Lung (tissue), 12 donors: ENCODE results near the gene EMSY. TPM values are rescaled to one million over a fixed set of nuclear protein-coding genes. Genes with fewer than 3 reads are reported as not detected.

Experiments used
- ATAC-seq: fragments of 200-7000 bp; cut with Tn5 transposase; one replicate; pipeline ENCODE4 v1.9.1; 2020; ENCODE audit warnings: moderate number of reproducible peaks; ENCODE audit not compliant: insufficient read depth, low FRiP score
- DNase-seq, 3 donors: peaks; one replicate each; pipeline ENCODE4 v3.0.0-alpha.2; 2013 to 2017
- H3K27ac ChIP-seq, 2 donors: one replicate each; pipeline ENCODE4 v1.5.1; 2013; ENCODE audit warnings: mild to moderate bottlenecking in 2 of 2, moderate library complexity in 2 of 2, control low read depth in 1 of 2, inconsistent platforms in 1 of 2, low read depth in 1 of 2, low read length in 1 of 2
- H3K27me3 ChIP-seq, 3 donors: one replicate each; pipeline ENCODE4 v1.5.1; 2013; ENCODE audit warnings: low read length in 2 of 3; ENCODE audit not compliant: control insufficient read depth in 3 of 3, insufficient read depth in 3 of 3
- H3K36me3 ChIP-seq, 4 donors: one replicate each; pipeline ENCODE4 v1.5.1; 2013; ENCODE audit warnings: low read length in 4 of 4, mild to moderate bottlenecking in 1 of 4, moderate library complexity in 1 of 4; ENCODE audit not compliant: control insufficient read depth in 4 of 4, insufficient read depth in 4 of 4
- H3K4me1 ChIP-seq, 5 donors: one replicate each; pipeline ENCODE4 v1.5.1; 2013; ENCODE audit warnings: low read length in 5 of 5, mild to moderate bottlenecking in 2 of 5, moderate library complexity in 1 of 5; ENCODE audit not compliant: control insufficient read depth in 5 of 5, insufficient read depth in 5 of 5
- H3K4me3 ChIP-seq: one replicate; pipeline ENCODE4 v1.5.1; 2013; ENCODE audit warnings: mild to moderate bottlenecking, control low read depth, moderate library complexity
- H3K9ac ChIP-seq, 2 donors: one replicate each; pipeline ENCODE4 v1.5.1; 2013; ENCODE audit warnings: low read length in 2 of 2, control low read depth in 1 of 2; ENCODE audit not compliant: insufficient read depth in 1 of 2
- H3K9me3 ChIP-seq, 4 donors: one replicate each; pipeline ENCODE4 v1.5.1; 2013; ENCODE audit warnings: low read length in 3 of 4, mild to moderate bottlenecking in 1 of 4, moderate library complexity in 1 of 4; ENCODE audit not compliant: control insufficient read depth in 4 of 4, insufficient read depth in 3 of 4
- CTCF ChIP-seq: IDR thresholded peaks from 2 replicates; pipeline ENCODE4 v1.5.1; 2012; ENCODE audit warnings: mild to moderate bottlenecking; ENCODE audit errors: control extremely low read depth, extremely low read depth
- WGBS, 2 donors: extraction: QIAGEN DNeasy Blood & Tissue Kit; methylation state at CpG; one replicate each; pipeline ENCODE4 v1.1.7; 2013; 5-methylcytosine and 5-hydroxymethylcytosine counted together
- polyA plus RNA-seq, 2 donors: library from polyadenylated mRNA; stranded (reverse); fragments of 200-250 nt; gene quantifications; one replicate each; pipeline ENCODE4 v1.2.1, GENCODE V29; 2013
- total RNA-seq, 2 donors: library from RNA; depleted of rRNA in 1 of 2; stranded (reverse); fragments of >200 nt in 1 of 2; gene quantifications; one replicate each; pipeline ENCODE4 v1.2.1, GENCODE V29; 2014 to 2021
- donor health status: control.
- donor health status: control.
- donor health status: Bipolar disorder and iron deficiency.
- donor health status: healthy.
- donor health status: DM: yes; HTN: yes; CAD: no.

Gene EMSY
- total and polyA plus RNA-seq, 4 donors = 5.0 to 59.3 (median 15.5) TPM

DNA sequence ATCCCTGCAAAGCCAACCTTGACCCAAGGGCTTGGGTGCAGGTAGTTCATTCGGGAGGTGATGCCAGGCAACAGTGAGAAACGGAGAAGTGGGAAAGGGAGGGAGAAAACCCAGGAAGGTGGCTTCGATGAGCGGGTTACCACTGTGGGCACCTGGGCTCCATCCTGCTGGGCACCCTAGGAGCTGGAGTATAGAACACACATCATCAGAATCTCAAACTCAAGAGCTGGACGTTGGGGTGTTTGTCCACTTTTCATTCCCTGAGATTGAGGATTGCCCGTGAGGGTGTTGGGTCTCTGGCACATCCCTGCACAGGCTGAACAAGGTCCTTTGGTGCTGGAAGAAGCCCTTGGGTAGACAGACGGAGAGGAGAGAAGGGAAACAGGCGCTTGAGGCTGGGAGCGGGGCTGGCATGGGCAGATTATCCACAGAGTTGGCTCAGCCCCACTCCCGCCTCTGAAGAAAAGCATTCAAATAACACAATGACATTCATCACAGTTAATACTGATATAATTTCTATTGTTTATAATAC, 155.4 kb downstream of the EMSY start:
- no peaks in the 10 kb centered on the region for H3K36me3 ChIP-seq
- H3K27ac ChIP-seq = no peak overlapping the region
- H3K4me3 ChIP-seq = no peak overlapping the region
- no peak for TF ChIP-seq CTCF
- no peaks in the 10 kb centered on the region for H3K9me3 ChIP-seq
- H3K27me3 ChIP-seq = no peaks in the 10 kb centered on the region
- WGBS, 2 donors = 88 to 89% methylated on average over 10 of the region's 10 CpGs
- DNase-seq (no peak), ATAC-seq (no peak)
- no peak overlapping the region for H3K9ac ChIP-seq
- H3K4me1 ChIP-seq = peaks cover 2 to 25% (median 6%) of the 10 kb centered on the region in 5 donors

- Histone ChIP-seq H3K4me3 (no peak overlapping the region), H3K36me3 (no peaks in the 10 kb centered on the region), H3K9ac (no peak overlapping the region), H3K9me3 (peaks cover 0 to under 1% (median 0%) of the 10 kb centered on the region in 4 donors), H3K27ac (no peak overlapping the region), H3K4me1 (peaks cover 4 to 25% (median 6%) of the 10 kb centered on the region in 5 donors), H3K27me3 (no peaks in the 10 kb centered on the region)
- DNase-seq (no peak), ATAC-seq (no peak)
- 90 to 92% methylated on average over 7 of the region's 7 CpGs for WGBS, 2 donors
- no peak for TF ChIP-seq CTCF
These were observed 156.5 kb downstream of the EMSY start for GRCh38 chr11:76601272-76601671.

DNA sequence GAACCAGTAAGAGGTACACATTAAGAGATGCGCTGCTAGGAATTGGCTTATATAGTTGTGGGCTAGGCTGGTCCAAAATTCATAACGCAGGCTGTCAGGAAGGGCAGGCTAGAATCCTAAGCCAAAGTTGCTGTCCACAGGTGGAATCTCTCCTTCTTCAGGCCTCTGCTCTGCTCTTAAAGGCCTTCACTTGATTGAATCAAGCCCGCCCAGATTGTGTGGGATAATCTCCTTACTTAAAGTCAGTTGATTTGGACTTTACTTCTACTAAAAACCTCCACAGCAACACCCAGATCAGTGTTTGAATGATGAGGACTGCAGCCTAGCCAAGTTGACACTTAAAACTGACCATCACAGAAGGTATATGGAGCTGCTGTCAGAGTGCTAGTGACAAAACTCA, 156.9 kb downstream of the EMSY start:
- peaks cover 4 to 25% (median 6%) of the 10 kb centered on the region in 5 donors for H3K4me1 ChIP-seq
- H3K9me3 ChIP-seq = peaks cover 0 to 3% (median 0%) of the 10 kb centered on the region in 4 donors
- DNase-seq = no peak
- 94 to 95% methylated on average over 3 of the region's 3 CpGs for WGBS, 2 donors
- H3K27ac ChIP-seq = peak overlapping the region in 1 of 2 donors; percentile 45
- no peaks in the 10 kb centered on the region for H3K27me3 ChIP-seq
- H3K9ac ChIP-seq = no peak overlapping the region
- TF ChIP-seq CTCF = no peak
- no peak for ATAC-seq
- no peak overlapping the region for H3K4me3 ChIP-seq
- no peaks in the 10 kb centered on the region for H3K36me3 ChIP-seq

DNA sequence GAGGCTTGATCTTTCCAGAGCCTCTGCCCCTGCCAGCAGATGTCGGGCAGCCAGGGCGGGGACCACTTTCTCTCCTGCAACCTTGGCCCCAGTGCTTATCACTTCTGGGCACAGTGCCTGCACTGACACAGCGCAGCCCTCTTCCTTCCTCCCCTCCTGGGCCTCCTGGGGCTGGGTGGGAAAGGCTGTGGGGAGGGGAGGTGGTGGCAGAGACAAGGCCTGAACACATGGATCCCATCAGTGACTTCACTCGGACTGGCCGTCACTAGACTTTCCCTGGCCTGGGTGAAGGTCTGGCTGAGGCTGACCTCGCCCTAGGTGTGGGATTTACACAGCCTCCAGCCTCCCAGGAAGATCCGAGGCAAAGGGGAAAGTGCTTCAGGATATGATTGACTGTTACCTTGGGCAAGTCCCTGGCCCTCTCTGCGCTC, 157.6 kb downstream of the EMSY start:
- no peak overlapping the region for H3K4me3 ChIP-seq
- H3K27me3 ChIP-seq = no peaks in the 10 kb centered on the region
- DNase-seq (peak; percentile 73 to 82 (median 77)), ATAC-seq (no peak)
- H3K36me3 ChIP-seq = no peaks in the 10 kb centered on the region
- H3K9ac ChIP-seq = no peak overlapping the region
- TF ChIP-seq CTCF = no peak
- WGBS, 2 donors = 32 to 40% methylated on average over 8 of the region's 8 CpGs
- H3K27ac ChIP-seq = peak overlapping the region in 1 of 2 donors; percentile 67
- peaks cover 0 to 3% (median 0%) of the 10 kb centered on the region in 4 donors for H3K9me3 ChIP-seq
- H3K4me1 ChIP-seq = peaks cover 4 to 25% (median 6%) of the 10 kb centered on the region in 5 donors
